ENCODE data around the gene SLC9A4.
"Not testable (repeated sequence)": the region's sequence is repeated elsewhere in the genome, so short reads cannot be mapped to it uniquely, and the experiment has no call there.

Gene SLC9A4

DNA sequence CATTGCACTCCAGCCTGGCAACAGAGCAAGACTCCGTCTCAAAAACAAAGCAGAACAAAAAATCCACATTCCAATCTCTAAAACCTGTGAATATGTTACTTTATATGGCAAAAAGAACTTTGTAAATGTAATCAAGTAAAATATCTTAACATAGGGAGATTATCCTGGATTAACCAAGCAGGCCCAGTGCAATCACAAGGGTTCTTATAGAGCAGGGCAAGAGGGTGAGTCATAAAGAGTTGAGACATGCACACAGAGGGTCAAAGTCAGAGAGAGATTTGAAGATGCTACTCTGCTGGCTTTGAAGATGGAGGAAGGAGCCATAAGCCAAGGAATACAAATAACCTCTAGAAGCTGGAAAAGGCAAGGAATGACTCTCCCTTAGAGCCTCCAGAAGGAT lies 85.4 kb downstream of the SLC9A4 start:
- DNase-seq (ENCODE audit: low read depth) = no peak
- TF ChIP-seq, protein P1, sequence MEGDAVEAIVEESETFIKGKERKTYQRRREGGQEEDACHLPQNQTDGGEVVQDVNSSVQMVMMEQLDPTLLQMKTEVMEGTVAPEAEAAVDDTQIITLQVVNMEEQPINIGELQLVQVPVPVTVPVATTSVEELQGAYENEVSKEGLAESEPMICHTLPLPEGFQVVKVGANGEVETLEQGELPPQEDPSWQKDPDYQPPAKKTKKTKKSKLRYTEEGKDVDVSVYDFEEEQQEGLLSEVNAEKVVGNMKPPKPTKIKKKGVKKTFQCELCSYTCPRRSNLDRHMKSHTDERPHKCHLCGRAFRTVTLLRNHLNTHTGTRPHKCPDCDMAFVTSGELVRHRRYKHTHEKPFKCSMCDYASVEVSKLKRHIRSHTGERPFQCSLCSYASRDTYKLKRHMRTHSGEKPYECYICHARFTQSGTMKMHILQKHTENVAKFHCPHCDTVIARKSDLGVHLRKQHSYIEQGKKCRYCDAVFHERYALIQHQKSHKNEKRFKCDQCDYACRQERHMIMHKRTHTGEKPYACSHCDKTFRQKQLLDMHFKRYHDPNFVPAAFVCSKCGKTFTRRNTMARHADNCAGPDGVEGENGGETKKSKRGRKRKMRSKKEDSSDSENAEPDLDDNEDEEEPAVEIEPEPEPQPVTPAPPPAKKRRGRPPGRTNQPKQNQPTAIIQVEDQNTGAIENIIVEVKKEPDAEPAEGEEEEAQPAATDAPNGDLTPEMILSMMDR (IDR thresholded peaks at IDR 0.05; ENCODE audit: low read depth, low read length, missing control alignments) = no peak
- in situ Hi-C loops (cut with HindIII; ENCODE audit: low sequenced_read_pairs) = no loop called here
- no peak overlapping the region for H3K4me3 ChIP-seq (ENCODE audit: low read depth, low read length)

DNA sequence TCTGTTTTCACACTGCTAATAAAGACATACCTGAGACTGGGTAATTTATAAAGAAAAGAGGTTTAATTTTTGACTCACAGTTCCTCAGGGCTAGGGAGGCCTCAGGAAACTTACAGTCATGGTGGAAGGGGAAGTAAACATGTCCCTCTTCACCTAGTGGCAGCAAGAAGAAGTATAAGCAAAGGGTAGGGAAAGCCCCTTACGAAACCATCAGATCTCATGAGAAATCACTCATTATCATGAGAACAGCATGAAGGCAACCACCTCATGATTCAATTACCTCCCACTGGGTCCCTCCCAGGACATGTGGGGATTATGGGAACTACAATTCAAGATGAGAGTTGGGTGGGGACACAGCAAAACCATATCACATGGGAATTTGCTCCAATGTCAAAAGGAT lies 89.5 kb downstream of the SLC9A4 start:
- H3K4me3 ChIP-seq (ENCODE audit: low read depth, low read length); DNase-seq (ENCODE audit: low read depth); in situ Hi-C loops (cut with HindIII; ENCODE audit: low sequenced_read_pairs): not testable (repeated sequence)

DNA sequence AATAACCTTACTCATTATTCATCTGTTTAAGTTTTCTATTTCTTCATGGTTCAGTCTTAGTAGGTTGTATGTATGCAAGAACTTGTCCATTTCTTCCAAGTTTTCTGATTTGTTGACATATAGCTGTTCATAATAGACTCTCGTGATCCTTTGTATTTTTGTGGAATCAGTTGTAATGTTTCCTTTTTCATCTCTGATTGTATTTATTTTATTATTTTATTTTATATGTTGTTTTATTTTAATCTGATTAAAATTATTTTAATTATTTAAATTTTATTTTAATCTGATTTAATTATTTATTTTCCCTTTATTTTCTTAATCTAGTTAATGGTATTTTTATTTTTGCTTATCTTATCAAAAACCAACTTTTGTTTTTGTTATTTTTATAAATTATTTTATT lies 102.9 kb downstream of the SLC9A4 start:
- DNase-seq (ENCODE audit: low read depth) = no peak
- in situ Hi-C loops (cut with HindIII; ENCODE audit: low sequenced_read_pairs) = loop anchor here (25.0 kb wide), 1 partner anchor 89 kb away; no protein-coding TSS in a partner anchor
- no peak overlapping the region for H3K4me3 ChIP-seq (ENCODE audit: low read depth, low read length)
- TF ChIP-seq, protein P1 (IDR thresholded peaks at IDR 0.05; ENCODE audit: low read depth, low read length, missing control alignments) = no peak

DNA sequence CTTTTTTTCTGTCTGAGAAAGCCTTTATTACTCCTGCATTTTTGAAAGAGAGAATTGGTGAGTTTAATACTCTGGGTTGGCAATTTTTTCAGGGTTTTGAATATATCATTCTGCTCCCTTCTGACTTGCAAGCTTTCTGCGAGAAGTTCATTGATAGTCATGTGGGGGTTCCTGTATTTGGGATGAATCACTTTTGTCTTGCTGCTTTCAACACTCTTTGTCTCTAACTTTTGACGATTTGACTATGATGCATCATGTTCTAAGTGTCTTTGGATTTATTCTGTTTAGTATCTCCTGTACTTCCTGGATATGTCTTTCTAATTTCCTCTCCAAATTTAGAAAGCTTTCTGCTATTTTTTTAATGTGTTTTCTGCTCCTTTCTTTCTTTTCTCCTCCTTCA lies 105.3 kb downstream of the SLC9A4 start:
- TF ChIP-seq, protein P1 (IDR thresholded peaks at IDR 0.05; ENCODE audit: low read depth, low read length, missing control alignments) = no peak
- no peak for DNase-seq (ENCODE audit: low read depth)
- H3K4me3 ChIP-seq (ENCODE audit: low read depth, low read length) = no peak overlapping the region
- in situ Hi-C loops (cut with HindIII; ENCODE audit: low sequenced_read_pairs) = loop anchor here (25.0 kb wide), 1 partner anchor 91 kb away; no protein-coding TSS in a partner anchor

DNA sequence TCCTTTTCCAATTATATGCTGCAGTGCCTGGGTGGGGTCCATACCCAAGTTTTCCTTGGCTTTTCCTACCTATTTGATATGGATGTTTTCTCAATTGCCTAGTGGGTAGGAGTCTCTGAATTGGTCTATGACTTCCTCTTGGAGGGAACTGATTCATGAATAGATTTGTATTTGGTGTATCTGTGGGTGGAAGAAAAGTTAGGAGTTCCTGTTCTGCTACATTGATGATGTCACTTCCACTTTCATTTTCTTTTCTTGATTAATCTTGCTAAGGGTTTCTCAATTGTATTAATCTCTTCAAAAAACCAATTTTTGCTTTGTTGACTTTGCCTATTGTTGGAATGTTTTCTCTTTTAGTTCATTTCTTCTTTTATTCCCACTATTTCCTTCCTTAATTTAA lies 108.9 kb downstream of the SLC9A4 start:
- TF ChIP-seq, protein P1 (IDR thresholded peaks at IDR 0.05; ENCODE audit: low read depth, low read length, missing control alignments) = no peak
- no peak for DNase-seq (ENCODE audit: low read depth)
- H3K4me3 ChIP-seq (ENCODE audit: low read depth, low read length) = no peak overlapping the region
- in situ Hi-C loops (cut with HindIII; ENCODE audit: low sequenced_read_pairs) = loop anchor here (25.0 kb wide), 1 partner anchor 95 kb away; no protein-coding TSS in a partner anchor

DNA sequence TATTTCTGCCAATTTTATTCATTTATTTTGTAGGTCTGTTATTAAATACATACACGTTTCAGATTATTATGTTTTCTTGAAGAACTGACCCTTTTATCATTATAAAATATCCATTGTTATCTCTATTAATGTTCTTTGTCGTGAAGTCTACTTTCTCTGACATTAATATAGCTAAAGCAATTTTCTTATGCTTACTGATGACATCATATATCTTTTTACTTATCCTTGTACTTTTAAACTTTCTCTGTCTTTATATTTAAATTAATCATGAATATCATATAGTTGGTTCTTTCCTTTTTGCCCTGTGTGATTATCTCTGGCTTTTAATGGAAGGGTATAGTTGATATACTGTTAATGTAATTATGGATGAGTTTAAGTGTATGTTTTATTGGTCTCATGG lies 109.8 kb downstream of the SLC9A4 start:
- no peak for DNase-seq (ENCODE audit: low read depth)
- in situ Hi-C loops (cut with HindIII; ENCODE audit: low sequenced_read_pairs) = loop anchor here (25.0 kb wide), 1 partner anchor 96 kb away; no protein-coding TSS in a partner anchor
- TF ChIP-seq, protein P1 (IDR thresholded peaks at IDR 0.05; ENCODE audit: low read depth, low read length, missing control alignments) = no peak
- H3K4me3 ChIP-seq (ENCODE audit: low read depth, low read length) = no peak overlapping the region

Measured in astrocyte of the cerebellum (primary cell).